A549 treated with ZK216348 at 1 μM for 4 hours (cell line): ENCODE data around the gene RAB15. TPM values are rescaled to one million over a fixed set of nuclear protein-coding genes. Genes with fewer than 3 reads are reported as not detected.

Experiments used
- total RNA-seq: library from RNA; stranded (reverse); fragments of 200-300 nt; extraction: Qiagen RNA extraction; gene quantifications from 5 replicates; pipeline ENCODE4 v1.2.3, GENCODE V29; 2022; ENCODE audit warnings: low read depth

The RAB15 gene
- total RNA-seq: 19.1 to 22.5 TPM (median 19.9 TPM) in 5 replicates

DNA sequence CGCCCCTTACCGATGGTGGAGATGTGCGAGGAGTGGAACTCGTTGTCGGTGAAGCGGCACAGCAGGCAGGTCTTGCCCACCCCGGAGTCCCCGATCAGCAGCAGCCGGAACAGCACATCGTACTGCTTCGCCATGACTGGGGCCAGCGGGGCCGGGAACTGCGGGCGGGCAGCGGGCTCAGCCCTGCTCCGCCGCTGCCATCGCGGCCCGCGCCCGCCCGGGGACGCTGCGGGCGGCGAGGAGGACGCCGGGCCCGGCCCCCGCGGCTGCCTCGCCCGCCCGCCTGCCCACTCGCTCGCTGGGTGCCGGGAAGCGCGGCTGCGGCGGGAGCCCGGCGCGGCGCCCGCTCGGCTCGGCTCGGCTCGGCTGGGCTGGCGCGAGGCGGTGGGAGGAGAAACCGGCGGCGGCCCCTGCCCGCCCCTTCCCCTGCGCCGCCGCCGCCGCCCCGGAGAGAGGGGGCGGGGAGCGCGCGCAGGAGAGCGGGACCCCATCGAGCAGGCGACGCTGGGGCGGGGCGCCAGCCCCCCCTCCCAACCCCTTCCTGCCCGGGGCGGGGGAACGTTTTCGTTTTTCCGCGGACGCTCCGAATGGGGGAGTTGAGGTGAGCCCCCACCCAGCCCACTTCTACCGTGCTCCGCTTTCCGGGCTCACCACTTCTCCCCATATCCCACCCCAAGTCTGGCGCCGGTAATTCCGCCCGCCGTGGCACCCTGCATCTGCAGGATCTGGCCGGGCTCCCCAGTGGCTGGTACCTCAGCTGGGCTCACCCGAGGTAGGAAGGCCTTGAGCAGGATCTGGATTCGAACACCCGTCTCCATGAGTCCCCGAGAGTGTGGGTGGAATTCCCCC is at the start of gene RAB15:
Gene RAB15, minus strand, starts transcription at position 394 of the 849 bp plus-strand sequence. Its CDS starts 260 bp downstream, at position 134.

DNA sequence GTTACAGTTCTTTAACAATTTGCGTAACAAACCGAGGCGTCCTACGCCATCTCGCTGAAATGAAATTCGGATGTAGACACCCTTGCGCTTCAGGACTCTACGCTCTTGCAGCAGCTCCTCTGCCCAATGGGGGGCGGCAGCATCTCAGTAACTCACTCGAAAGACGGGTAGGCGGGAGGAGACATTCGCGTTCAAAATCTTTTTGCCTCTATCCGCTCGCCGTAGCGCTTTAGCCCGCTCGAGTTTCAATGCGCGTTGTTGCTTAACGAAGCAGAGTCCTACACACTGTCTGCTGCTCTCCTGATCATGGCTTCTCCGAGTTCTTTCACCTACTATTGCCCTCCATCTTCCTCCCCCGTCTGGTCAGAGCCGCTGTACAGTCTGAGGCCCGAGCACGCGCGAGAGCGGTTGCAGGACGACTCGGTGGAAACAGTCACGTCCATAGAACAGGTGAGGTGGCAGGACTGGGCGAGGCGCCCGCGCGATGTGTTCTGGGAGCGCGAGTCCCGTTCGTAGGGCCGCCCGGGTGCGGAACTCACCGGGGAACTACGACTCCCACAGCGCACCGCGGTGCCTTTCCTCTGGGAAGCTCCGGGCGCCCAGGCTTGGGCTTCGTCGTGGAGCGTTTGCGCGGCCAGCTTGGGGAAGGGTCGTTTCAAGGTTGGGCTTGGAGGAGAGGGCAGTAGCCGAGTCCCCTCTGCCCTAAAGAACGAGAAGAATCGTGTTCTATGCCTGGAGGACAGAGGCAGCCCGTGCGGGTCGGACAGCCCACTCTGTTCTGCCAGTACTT is 14.7 kb upstream of the RAB15 start, which contains the start of gene FNTB:
Gene FNTB, plus strand, starts transcription at position 248 of the 790 bp plus-strand sequence. Its CDS starts 59 bp downstream, at position 307.

DNA sequence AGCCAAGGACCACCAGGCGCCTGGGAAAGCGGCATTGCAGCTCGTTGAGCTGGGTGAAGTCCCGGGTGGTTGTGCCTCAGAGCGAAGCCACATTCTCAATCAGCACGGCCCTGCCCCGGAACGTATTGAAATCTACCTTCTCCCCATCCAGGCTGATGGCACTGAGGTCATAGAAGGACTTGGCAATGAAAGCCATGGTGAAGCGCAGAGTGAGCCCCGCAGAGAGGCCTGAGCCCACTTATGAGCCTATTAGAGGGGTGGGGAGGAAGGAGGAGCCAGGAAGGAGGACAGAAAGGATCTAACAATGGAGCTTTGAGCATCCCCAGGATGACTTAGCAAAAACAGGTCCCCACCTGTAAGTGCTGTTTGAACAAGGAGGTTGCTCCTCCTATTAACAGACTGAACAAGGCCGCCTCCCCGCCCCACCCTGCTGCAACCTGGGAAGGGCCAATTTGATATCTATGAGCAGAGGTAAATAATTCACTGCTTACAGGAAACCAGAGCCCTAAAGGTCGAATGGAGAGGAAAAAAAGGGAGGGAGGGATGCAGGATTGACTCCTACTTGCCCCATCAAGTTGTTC is 29.5 kb downstream of the RAB15 start, which contains the start of gene GPX2:
Gene GPX2, minus strand, starts transcription at position 215 of the 581 bp plus-strand sequence. Its CDS starts 19 bp downstream, at position 196.

DNA sequence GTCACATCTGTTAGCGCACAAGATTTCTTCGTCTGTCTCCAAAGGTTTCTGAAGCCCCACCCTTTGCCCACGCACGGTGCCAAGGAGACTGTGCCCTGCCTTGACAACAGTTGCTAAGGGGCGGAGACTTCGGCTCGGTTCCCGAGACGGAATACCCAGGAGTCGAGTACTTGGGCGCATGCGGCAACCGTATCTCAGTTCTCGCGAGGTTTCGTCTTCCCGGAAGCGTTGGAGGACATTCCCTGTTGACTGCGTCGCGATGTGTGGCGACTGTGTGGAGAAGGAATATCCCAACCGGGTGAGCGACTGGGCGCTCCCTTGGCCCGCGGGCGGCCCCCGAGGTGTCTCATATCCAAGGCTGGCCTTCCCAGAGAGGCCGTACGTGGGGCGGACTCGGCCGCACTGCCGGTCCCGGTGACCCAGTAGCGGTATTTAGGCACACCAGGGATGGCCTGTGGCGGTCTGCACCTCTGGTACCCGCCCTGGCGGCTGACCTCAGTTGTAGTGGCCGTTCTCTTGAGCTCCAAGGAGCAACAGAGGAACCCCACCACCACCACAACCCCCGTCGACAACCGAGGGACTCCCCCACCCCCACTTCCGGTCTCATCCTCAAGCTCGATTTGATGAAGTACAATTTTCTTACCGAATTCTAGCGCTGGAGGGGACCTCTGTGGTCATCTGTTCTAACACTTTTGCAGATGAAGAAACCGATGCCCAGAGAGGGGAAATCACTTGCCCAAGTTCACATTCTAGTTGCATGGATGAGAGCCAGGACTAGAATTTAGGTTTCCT is 57.7 kb downstream of the RAB15 start, which contains the start of gene CHURC1:
Gene CHURC1, plus strand, starts transcription at position 219 of the 792 bp plus-strand sequence. Its CDS starts 41 bp downstream, at position 260.

Other genes starting within 250 kb of the RAB15 start
- 0.91 to 1.6 TPM (median 1.4 TPM) in 5 replicates for gene SPTB, start 92.4 kb downstream of the RAB15 start, total RNA-seq
- 65.6 to 181 TPM (median 80.4 TPM) in 5 replicates for gene CHURC1, start 57.9 kb downstream of the RAB15 start, total RNA-seq
- 179 to 281 TPM (median 196 TPM) in 5 replicates for gene GPX2, start 29.6 kb downstream of the RAB15 start, total RNA-seq
- gene FNTB, start 14.6 kb upstream of the RAB15 start, total RNA-seq: 22.7 to 26.2 TPM (median 24.3 TPM) in 5 replicates
- 51.1 to 58.8 TPM (median 55.7 TPM) in 5 replicates for gene MAX, start 130.2 kb upstream of the RAB15 start, total RNA-seq